GM11168 (cell line): ENCODE data around the gene TREML4.
"Not testable (repeated sequence)": the region's sequence is repeated elsewhere in the genome, so short reads cannot be mapped to it uniquely, and the experiment has no call there.

ENCODE experiments used
- in situ Hi-C: fragments of 300-500 bp; cut with MboI; formaldehyde crosslinking; loops from one replicate; pipeline ENCODE4 v1.12.0; 2022; ENCODE audit warnings: low sequenced_read_pairs; ENCODE audit not compliant: unreplicated experiment

The TREML4 gene

DNA sequence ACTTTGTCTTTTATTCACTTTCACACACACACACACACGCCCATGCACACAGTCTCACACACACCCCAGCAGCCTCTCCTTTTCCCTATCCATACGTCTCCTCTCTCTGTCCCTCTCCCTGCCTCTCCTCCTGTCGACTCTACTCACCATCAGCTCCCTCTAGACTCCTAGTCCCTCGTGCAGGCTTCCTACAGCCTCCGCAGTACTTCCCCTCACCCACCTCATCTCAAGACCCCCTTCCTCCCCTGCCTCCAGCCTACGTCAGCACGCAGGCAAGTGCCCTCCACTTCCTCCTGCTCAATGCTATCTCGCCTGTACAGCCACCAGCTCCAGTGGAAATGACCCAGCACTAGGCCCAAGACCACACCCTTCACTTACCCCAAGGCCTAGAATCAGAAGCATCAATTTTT is 26.4 kb upstream of the TREML4 start:
- in situ Hi-C loops = no loop called here

DNA sequence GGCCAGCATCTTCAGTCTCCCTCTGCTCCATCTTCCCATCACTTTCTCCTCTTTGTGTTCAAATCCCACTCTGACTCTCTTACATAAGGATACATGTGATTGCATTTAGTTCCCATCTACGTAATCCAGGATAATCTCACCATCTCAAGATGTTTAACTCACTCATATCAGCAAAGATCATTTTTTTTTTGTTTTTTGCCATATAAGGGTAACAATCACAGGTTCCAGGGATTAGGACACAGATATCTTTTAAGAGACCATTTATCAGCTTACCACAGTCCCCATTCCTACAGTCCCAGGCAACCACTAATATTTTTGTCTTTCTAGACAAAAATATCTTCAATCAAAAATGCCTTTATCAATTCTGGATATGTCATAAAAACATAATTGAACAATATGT is 24.0 kb upstream of the TREML4 start:
- in situ Hi-C loops = no loop called here

DNA sequence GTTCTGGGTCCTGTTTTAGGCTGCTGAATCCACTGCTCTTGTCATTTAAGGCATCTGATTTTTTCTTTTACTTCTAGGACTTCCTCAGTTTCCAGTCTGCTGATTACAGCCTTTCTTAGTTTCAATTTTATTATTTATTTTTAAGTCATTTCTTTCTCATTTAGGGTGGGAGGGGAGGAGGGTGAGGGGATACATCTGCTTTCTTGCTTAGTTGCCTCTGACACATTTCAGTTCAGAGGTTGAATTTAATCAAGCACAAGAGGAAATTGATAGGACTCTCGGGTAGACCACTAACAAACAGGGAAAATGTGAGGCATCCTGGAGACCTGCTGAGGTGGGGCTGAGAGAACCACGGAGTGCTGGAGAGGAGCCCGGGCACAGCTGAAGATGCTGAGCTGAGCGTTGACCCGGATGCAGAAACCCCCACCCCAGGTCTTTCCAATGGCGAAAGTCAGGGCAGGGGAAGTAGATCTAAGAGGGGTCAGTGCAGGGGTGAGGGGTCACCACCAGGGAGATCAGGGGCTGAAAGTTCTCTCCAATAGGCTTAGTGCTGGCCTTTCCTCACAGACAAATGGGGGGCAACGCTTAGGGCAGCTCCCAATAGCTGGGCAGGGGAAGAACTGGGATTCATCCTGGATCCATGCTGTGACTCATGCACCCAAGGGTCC is 19.6 kb upstream of the TREML4 start:
- in situ Hi-C loops = no loop called here

DNA sequence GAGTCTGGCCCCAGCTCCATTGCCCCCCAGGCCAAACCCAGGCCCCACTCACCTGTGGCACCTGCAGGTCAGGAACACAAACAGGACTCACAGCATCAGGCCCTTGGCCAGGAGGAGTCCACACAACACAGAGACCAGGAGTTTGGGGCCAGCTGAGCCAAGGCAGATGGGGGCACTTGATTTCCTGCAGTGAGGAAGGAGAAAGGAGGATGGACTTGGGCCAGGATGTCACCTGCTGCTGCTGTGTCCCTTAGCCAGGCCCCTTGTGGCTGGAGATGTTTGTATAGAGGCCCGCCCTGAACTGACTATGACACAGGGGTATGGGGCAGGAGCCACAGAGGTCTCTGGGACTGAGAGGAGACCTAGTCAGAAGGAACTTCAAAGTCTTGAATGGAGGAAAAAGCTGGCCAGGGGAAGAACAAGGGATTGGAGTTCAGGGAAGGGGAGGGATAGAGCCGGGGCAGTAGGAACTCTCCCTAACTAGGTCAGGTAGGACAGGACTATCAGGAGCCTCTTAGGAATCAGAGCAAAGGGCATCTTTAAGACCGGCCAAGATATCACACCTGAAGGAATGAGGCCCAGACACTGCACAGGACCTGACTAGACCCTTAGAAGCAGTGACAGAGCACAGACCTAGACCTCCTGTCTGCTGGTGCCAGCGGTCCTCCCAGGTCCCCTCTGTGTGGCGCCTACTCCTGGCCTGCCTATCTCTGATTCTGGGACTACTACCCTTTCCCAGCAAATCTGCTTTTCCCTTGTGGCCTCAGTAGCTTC is 18.4 kb upstream of the TREML4 start:
- in situ Hi-C loops = no loop called here

DNA sequence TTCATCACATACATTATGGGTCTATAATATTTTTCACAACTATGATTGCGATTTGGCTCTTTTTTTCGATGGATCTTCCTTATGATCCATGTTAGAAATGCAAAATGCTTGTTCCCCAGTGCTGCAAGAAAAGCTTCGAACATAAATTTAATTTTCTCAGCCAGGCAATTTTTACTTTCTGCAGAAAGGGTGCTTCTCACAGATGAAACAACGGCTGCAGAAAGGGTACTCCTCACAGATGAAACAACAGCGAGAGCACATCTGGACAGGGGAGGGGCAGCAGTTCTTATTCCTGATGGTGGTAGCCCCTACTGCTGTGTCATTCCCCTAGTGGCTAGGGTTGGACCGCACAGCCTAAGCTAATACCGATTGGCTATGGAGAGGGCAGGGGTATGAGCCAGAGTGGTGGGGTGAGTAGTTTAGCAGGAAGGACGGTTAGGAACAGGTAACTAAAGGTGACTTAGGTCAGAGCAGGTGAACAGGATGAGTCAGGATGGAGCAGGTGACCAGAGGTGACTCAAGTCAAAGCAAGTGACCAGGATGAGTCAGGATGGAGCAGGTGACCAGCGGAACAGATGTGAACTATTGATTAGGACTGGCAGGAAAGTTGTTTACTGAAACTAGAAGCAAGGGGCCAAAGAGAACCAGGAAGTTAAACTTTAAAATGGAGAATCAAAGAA is 13.4 kb upstream of the TREML4 start:
- in situ Hi-C loops = no loop called here

DNA sequence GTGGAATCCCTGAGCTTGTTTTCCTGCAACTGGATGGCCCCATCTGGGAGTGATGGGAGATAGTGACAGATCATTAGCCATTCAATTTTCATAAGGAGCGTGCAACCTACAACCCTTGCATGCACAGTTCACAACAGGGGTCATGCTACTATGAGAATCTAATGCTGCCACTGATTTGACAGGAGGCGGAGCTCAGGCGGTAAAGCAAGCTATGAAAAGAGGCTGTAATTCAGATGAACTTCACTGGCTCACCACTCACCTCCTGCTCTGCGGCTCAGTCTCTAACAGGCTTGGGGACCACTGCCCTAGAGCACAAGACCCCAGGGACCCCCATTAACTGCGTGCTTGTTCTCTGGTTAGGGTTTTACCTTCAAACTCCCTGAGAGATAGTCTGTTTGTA is 12.4 kb upstream of the TREML4 start:
- in situ Hi-C loops = no loop called here

DNA sequence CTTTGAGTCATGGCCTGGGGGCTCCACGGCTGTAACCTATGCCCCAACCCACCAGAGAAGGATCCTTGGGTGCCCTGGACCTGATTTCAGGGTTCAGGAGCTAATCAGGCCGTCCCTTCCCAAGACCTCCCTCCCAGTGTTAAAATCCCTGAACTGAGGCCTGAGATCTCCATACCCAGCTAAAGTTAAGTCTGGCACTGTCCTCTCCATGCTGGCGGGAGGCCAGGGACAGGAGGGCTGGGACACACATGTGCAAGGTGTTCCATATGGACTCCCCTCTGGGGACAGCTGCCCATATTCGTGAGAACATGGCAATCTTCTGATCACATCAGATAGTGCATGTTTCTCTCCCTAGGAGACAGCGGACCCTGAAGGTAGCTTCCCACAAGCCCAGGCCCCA is 11.5 kb upstream of the TREML4 start:
- in situ Hi-C loops = no loop called here

DNA sequence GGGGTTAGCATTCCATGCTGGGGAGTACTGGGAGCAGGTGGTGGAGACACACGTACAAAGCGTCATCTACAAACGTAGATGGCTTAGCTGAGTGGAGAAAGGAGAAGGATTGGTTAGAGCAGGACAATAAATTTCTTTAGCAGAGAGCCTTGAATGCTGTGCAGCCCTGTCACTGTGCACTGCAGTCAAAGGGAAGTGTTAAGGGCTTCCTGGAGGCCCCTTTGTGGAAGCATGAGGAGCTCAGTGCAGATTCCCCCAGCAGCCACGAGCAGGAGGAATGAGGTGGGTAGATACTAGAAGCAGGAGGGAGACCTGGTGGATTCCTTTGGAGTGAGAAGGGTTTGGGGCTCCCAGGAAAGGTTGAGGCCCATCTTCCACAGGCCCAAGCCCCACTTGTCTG is 6.1 kb upstream of the TREML4 start:
- in situ Hi-C loops = no loop called here

DNA sequence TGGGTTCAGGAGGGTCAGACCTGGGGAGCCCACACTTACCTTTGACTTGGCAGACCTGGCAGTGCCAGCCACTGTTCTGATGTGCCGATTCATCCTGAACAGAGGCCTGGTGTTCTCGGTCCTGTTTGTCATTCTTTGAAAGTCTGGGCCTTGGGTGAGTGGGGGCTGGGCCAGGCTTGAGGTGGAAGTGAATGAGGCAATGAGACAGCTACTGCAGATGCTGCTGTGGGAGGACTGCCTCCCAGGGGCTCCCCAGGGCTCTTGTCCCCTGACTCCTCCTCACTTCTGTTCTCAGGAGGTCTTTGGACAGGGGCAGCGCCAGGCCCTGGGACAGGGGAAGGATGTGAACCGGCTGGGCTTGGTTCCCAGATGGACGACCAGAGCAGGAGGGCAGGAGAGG is 5.6 kb upstream of the TREML4 start:
- in situ Hi-C loops = no loop called here

DNA sequence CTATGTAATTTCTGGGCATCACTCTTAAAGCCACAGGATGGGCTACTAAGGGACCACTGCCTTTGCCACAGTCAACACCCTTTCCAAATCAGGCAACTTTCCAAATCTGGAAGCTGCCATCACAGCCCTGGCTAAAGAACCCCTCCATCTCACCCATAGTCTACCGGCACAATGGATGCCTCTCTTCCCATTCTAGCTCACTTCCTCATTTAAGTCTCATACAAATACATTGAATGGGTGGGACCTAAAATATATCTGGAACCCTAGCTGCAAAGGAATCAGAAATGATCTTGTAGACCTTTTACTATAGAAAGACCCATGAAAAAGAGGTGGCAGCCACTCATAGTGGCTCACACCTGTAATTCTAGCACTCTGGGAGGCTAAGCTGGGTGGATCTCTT is 3.3 kb upstream of the TREML4 start:
- in situ Hi-C loops = no loop called here

DNA sequence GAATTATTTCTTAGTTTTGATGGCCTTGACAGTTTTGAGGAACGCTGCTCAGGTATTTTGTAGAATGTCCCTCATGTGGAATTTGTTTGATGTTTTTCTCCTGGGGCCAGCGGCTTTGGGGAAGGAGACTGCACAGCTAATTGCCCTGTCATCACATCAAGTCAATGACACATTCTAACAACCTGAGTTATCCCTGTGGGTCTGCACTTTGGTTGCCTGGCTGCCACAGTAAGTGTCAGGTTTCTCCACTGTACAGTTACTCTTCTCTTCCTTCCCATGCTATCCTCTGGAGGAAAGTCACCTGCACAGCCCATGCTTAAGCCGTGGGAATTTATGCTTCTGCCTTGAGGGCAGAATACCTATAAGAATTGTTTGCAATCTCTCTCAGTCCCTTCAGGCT is 1.4 kb upstream of the TREML4 start:
- in situ Hi-C loops = no loop called here

DNA sequence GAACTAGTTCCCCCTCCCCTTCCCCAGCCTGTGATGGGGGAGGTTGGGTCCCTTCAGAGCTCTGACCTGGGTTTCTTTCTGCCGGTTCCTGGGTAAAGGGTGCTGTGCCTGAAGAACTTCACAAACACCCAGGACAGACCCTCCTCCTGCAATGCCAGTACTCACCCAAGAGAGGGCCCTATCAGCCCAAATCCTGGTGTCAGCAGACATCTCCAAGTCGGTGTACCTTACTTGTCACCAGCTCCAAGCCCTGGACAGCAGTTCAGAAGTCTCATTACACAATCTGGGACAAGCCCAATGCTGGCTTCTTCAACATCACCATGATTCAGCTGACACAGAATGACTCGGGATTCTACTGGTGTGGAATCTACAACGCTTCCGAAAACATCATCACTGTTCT is 467 bp downstream of the TREML4 start:
- in situ Hi-C loops = no loop called here

DNA sequence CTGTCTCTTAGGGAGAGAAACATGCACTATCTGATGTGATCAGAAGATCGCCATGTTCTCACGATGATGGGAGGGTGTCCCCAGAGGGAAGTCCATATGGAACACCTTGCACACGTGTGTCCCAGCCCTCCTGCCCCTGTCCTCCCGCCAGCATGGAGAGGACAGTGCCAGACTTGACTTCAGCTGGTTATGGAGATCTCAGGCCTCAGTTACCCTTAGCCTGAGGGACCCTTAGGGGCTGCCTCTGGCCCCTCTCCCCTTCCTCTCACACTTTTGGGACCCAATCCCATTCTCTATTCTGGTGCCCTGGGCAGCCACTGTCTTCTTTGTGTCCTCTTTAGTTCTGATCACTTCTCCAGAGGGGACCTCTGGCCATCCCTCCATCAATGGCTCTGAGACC is 1.6 kb downstream of the TREML4 start:
- in situ Hi-C loops = no loop called here

DNA sequence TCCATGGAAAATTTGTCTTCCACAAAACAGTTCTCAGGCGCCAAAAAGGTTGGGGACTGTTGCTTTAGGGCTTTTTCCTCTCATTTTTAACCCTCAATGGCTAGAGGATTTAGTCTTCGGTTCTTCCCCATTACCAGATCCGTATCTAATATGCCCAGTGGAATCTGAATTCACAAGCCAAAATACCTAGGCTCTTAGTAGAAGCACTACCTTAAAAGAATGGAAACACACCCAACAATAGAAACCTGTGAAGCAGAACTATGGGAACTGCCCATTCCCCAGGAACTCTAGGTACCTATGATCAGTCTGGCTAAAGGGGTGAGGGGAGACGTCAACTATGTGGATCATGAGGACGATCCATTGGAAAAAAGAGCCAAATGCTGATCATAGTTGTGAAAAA is 3.1 kb downstream of the TREML4 start:
- in situ Hi-C loops = no loop called here

DNA sequence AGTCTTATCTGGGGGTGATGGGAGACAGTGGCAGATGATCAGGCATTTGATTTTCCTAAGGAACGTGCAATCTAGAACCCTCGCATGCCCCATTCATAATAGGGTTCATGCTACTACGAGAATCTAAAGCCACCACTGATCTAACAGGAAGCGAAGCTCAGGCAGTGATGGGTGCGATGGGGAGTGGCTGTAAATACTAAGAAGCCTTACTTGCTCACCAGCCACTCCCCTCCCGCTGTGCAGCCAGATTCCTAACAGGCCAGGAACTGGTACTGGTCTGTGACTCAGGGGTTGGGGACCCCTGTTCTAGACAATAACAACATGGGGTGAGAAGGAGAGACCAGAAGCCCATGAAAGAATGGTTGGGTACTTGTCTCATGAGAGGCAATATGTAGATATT is 4.5 kb downstream of the TREML4 start:
- in situ Hi-C loops = no loop called here

DNA sequence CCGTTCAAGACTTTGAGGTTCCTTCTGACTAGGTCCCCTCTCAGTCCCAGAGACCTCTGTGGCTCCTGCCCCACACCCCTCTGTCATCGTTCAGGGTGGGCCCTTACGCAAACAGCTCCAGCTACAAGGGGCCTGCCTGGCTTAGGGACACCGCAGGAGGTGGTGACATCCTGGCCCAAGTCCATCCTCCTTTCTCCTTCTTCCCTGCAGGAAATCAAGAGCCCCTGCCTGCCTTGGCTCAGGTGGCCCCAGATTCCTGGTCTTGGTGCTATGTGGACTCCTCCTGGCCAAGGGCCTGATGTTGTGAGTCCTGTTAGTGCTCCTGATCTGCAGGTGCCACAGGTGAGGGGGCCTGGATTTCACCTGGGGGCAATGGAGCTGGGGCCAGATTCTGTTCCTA is 8.1 kb downstream of the TREML4 start:
- in situ Hi-C loops = no loop called here

DNA sequence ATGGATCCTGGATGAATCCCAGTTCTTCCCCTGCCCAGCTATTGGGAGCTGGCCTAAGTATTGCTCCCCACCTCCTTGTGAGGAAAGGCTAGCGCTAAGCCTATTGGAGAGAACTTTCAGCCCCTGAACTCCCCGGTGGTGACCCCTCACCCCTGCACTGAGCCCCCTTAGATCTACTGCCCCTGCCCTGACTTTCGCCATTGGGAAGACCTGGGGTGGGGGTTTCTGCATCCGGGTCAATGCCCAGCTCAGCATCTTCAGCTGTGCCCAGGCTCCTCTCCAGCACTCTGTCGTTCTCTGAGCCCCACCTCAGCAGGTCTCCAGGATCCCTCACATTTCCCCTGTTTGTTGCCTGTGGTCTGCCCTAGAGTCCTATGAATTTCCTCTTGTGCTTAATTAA is 9.0 kb downstream of the TREML4 start:
- in situ Hi-C loops = no loop called here

DNA sequence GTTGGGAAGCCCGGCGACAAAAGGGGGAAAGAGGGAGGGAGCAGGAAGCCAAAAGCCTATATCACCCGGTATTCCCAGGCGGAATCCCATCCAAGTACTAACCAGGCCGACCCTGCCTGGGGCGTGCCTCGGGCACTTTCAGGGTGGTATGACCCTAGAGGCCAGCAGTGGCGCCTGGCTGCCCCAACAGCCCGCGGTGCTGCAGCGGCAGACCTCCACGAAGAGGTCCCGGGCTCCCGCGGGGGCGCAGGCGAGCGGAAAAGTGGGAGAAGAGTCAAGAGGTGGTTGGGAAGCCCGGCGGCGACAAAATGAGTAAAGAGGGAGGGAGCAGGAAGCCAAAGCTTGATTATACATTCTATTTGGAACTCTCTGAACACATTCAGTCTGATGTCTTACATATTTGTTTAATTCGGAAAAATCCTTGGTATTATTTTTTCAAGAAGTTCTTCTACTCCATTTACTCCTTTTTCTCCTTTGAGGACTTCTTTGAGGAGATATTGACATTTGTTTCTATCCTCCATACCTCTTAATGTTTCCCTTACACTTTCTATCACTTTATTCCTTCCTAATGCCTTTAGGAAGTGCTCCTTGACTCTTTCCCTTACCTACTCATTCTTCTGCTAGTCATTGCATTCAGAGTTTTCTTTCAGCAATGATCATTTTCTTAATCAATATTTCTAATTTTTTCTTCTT is 11.5 kb downstream of the TREML4 start:
- in situ Hi-C loops = no loop called here

DNA sequence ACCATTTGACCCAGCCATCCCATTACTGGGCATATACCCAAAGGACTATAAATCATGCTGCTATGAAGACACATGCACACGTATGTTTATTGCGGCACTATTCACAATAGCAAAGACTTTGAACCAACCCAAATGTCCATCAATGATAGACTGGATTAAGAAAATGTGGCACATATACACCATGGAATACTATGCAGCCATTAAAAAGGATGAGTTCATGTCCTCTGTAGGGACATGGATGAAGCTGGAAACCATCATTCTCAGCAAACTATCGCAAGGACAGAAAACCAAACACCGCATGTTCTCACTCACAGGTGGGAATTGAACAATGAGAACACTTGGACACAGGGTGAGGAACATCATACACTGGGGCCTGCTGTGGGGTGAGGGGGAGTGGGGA is 18.4 kb downstream of the TREML4 start:
- in situ Hi-C loops = not testable (repeated sequence)

DNA sequence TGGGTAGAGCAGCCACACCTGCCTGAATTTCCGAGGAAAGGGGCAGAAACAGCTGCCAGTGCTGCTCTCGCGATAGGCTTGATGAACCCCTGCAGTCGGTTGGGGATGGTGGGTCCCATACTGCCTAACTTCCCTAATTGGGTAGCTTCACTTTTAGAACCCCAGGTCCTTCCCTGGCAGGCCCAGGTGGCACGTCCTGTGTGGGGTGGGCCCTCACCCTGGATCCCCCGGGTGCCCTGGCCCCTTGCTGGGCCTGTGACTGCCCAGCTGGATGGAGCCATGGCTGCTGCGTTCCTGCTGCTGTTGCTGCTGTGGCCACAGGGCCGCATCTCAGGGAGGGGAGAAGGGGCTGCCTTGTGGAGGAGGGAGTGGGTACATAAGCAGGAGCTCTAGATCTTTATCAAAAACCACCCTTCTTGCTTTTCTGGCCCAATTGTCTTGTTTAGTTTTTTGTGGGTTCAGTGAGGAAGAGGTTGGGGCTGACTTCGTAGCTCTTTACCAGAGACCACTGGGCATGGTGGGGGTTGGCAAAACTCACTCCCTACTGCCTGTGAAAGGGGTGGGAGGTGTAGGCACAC is 19.2 kb downstream of the TREML4 start:
- in situ Hi-C loops = no loop called here
